Sigmoid colon (tissue), 7 donors: Measurements from ENCODE around the gene ACSL6. TPM values are rescaled to one million over a fixed set of nuclear protein-coding genes. Genes with fewer than 3 reads are reported as not detected.

Experiments used
- DNase-seq: peaks from one replicate; pipeline ENCODE4 v3.0.0-alpha.2; 2019
- H3K27ac ChIP-seq, 4 donors: fragments of 200-600 bp; sonication (generic); one replicate each; pipeline ENCODE4 v1.5.1; 2016 to 2019; ENCODE audit warnings: mild to moderate bottlenecking in 1 of 4
- H3K27me3 ChIP-seq, 3 donors: fragments of 200-600 bp; sonication (generic); one replicate each; pipeline ENCODE4 v1.5.1; 2019; ENCODE audit warnings: mild to moderate bottlenecking in 1 of 3
- H3K36me3 ChIP-seq, 4 donors: fragments of 200-600 bp; sonication (generic); one replicate each; pipeline ENCODE4 v1.5.1; 2016 to 2019
- H3K4me1 ChIP-seq, 4 donors: fragments of 200-600 bp; sonication (generic); one replicate each; pipeline ENCODE4 v1.5.1; 2017 to 2019
- H3K4me3 ChIP-seq, 4 donors: fragments of 200-600 bp; sonication (generic); one replicate each; pipeline ENCODE4 v1.5.1; 2017 to 2019; ENCODE audit warnings: mild to moderate bottlenecking in 2 of 4, moderate library complexity in 1 of 4
- H3K9me3 ChIP-seq, 4 donors: fragments of 200-600 bp in 3 of 4; sonication (generic) in 3 of 4; one replicate each; pipeline versions ENCODE4 v1.5.1 to v1.6.1; 2013 to 2019
- EP300 ChIP-seq, 4 donors: sonication (generic); formaldehyde crosslinking; IDR thresholded peaks; one replicate each; pipeline ENCODE4 v1.6.1; 2017; ENCODE audit warnings: antibody characterized with exemption in 4 of 4
- POLR2A ChIP-seq, 2 donors: fragments of 450-650 bp; IDR thresholded peaks; one replicate each; pipeline ENCODE4 v1.6.1; 2016; ENCODE audit warnings: antibody characterized with exemption in 2 of 2, mild to moderate bottlenecking in 2 of 2, moderate library complexity in 2 of 2
- POLR2AphosphoS5 ChIP-seq, 4 donors: sonication (generic); formaldehyde crosslinking; IDR thresholded peaks; one replicate each; pipeline ENCODE4 v1.6.1; 2017; ENCODE audit warnings: antibody characterized with exemption in 4 of 4
- WGBS, 2 donors: extraction: QIAGEN DNeasy Blood & Tissue Kit; methylation state at CpG; one replicate each; pipeline ENCODE4 v1.1.7; 2013; 5-methylcytosine and 5-hydroxymethylcytosine counted together
- intact Hi-C: fragments of 100-400 bp; cut with DNase I; formaldehyde crosslinking; loops from one replicate; pipeline ENCODE4 v1.15.1; 2023
- polyA plus RNA-seq, 3 donors: library from polyadenylated mRNA; stranded (reverse); fragments of 200-250 nt; gene quantifications; one replicate each; pipeline ENCODE4 v1.2.3, GENCODE V29; 2013
- total RNA-seq, 4 donors: library from RNA; depleted of rRNA; stranded (reverse); fragments of >200 nt; gene quantifications; one replicate each; pipeline ENCODE4 v1.1.0, GENCODE V29; 2016
- TF ChIP-seq, protein P1 (sequence below), 4 experiments: fragments of 450-650 bp in 3 of 4; fragments of 200-600 bp in 1 of 4; IDR thresholded peaks; one replicate each; pipeline ENCODE4 v1.5.1; 2016 to 2019; ENCODE audit warnings: antibody characterized with exemption in 4 of 4, mild to moderate bottlenecking in 3 of 4, moderate library complexity in 2 of 4
- donor health status: healthy with polysubstance abuse.
- donor health status: Bipolar disorder and iron deficiency.
- donor health status: healthy.

The ACSL6 gene
- total and polyA plus RNA-seq, 7 donors: 0.16 to 5.5 (median 1.8) TPM; not detected in 2

DNA sequence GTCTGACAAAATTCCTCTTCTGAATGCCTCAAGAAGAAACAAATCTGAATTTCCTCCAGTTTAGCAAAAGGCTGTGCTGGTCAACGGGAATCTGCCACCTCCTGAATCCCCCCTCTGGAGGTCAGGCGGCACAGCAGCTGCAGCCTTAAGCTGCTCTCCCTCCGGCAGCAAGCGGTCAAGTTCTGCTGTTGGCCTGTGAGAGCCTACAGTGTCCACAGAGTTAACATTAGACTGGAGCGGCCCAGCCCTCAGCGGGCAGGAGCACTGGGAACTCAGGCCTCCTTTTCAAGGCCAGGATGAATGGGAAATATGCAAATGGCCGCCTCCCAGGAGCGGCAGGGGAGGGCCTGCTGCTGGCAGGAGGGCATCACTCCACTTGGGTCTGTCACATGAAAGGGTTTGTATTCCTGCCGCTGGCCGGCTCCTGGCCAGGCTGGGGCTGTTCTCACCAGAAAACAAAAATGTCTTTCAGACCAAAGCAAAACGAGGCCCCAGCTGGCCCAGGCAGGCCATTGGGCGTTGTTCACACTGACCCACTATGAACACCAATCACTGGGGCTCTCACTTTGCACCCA is 8.2 kb downstream of the ACSL6 start:
- Histone ChIP-seq H3K4me3 (no peak overlapping the region), H3K27ac (peak overlapping the region in 2 of 4 donors; percentile 0 to 25), H3K4me1 (peaks cover 0 to 13% (median 0%) of the 10 kb centered on the region in 4 donors), H3K36me3 (no peaks in the 10 kb centered on the region), H3K27me3 (no peaks in the 10 kb centered on the region), H3K9me3 (no peaks in the 10 kb centered on the region)
- no peak for DNase-seq
- peak in 1 of 4 donors; percentile 33 for TF ChIP-seq POLR2AphosphoS5 (IDR thresholded peaks at IDR 0.05)
- no peak for TF ChIP-seq POLR2A (IDR thresholded peaks at IDR 0.05)
- 80 to 84% methylated on average over 12 of the region's 12 CpGs for WGBS, 2 donors
- intact Hi-C loops: no loop called here

DNA sequence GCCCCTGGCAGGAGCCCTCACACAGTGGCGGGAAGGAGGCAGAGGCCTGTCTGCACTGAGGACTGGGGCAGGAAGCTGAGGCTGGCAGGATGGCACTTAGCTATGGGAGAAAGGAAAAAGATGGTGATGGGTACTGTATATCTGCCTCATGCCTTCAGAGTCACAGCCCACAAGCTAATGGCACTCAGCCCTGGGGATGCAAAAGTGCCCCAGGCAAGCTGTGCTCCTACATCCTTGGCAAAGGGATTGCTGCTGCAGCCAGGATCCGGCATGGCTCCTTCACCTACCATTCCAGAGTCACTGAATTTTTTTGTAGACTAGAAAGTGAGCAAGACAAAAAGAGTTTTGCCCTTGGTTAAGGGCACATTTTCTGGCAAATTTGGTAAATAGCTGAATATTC is 8.7 kb downstream of the ACSL6 start:
- Histone ChIP-seq H3K4me3 (no peak overlapping the region), H3K9me3 (no peaks in the 10 kb centered on the region), H3K27me3 (no peaks in the 10 kb centered on the region), H3K4me1 (peaks cover 0 to 13% (median 0%) of the 10 kb centered on the region in 4 donors), H3K27ac (peak overlapping the region in 1 of 4 donors; percentile 25), H3K36me3 (no peaks in the 10 kb centered on the region)
- intact Hi-C loops: no loop called here
- WGBS, 2 donors: 75 to 90% methylated on average over 2 of the region's 2 CpGs
- DNase-seq: no peak
- TF ChIP-seq POLR2AphosphoS5 (IDR thresholded peaks at IDR 0.05) (no peak), POLR2A (IDR thresholded peaks at IDR 0.05) (no peak), EP300 (IDR thresholded peaks at IDR 0.05) (no peak)
- TF ChIP-seq, protein P1, sequence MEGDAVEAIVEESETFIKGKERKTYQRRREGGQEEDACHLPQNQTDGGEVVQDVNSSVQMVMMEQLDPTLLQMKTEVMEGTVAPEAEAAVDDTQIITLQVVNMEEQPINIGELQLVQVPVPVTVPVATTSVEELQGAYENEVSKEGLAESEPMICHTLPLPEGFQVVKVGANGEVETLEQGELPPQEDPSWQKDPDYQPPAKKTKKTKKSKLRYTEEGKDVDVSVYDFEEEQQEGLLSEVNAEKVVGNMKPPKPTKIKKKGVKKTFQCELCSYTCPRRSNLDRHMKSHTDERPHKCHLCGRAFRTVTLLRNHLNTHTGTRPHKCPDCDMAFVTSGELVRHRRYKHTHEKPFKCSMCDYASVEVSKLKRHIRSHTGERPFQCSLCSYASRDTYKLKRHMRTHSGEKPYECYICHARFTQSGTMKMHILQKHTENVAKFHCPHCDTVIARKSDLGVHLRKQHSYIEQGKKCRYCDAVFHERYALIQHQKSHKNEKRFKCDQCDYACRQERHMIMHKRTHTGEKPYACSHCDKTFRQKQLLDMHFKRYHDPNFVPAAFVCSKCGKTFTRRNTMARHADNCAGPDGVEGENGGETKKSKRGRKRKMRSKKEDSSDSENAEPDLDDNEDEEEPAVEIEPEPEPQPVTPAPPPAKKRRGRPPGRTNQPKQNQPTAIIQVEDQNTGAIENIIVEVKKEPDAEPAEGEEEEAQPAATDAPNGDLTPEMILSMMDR (IDR thresholded peaks at IDR 0.05): no peak

DNA sequence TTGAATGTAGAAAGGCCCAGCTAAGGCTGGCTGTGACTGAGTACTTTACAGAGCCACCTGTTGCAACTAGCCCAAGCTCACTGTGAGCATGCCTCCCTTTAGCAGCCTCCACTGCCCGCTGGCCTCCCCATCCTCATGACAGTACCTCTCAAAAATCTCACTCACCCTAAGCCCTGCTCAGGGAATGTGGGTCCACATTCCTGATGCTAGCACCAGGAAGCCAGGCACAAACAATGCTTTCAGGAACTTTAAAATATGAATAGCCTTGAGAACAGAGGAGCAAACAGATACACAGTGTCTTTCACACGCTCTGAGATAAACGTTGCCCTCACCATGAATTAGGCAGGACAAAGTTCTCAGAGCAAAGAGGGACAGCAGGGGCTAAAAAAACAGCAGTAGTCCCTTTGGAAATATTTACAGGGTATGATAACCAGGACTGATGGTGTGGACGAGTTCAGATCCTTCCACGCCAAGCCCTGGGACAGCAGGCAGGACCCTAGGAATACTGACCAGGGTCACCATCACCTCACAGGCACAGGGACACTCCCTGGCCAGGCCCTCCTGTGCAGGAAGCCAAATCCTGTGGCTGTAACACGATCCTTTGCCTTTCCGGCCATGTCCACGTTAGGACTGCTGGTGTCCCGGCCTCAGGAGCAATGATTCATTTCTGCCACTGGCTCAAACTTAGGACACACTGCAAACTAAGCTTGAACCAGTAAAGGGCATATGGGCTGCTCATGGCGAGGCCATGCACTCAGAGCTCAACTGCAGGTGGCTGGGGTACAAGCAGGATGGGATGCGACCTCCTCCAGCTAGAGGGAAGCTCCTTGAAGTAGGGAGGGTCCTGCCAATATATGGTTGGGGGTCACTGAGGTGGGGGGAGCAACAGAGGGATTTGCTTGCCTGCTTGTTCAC is 9.6 kb downstream of the ACSL6 start:
- Histone ChIP-seq H3K36me3 (no peaks in the 10 kb centered on the region), H3K27me3 (no peaks in the 10 kb centered on the region), H3K4me1 (peaks cover 0 to 13% (median 0%) of the 10 kb centered on the region in 4 donors), H3K4me3 (no peak overlapping the region), H3K27ac (peak overlapping the region in 1 of 4 donors; percentile 25), H3K9me3 (no peaks in the 10 kb centered on the region)
- WGBS, 2 donors: 76 to 81% methylated on average over 11 of the region's 11 CpGs
- intact Hi-C loops: no loop called here
- no peak for DNase-seq
- TF ChIP-seq POLR2A (IDR thresholded peaks at IDR 0.05): no peak
- no peak for TF ChIP-seq EP300 (IDR thresholded peaks at IDR 0.05)
- no peak for TF ChIP-seq POLR2AphosphoS5 (IDR thresholded peaks at IDR 0.05)
- TF ChIP-seq, protein P1 (IDR thresholded peaks at IDR 0.05): no peak

DNA sequence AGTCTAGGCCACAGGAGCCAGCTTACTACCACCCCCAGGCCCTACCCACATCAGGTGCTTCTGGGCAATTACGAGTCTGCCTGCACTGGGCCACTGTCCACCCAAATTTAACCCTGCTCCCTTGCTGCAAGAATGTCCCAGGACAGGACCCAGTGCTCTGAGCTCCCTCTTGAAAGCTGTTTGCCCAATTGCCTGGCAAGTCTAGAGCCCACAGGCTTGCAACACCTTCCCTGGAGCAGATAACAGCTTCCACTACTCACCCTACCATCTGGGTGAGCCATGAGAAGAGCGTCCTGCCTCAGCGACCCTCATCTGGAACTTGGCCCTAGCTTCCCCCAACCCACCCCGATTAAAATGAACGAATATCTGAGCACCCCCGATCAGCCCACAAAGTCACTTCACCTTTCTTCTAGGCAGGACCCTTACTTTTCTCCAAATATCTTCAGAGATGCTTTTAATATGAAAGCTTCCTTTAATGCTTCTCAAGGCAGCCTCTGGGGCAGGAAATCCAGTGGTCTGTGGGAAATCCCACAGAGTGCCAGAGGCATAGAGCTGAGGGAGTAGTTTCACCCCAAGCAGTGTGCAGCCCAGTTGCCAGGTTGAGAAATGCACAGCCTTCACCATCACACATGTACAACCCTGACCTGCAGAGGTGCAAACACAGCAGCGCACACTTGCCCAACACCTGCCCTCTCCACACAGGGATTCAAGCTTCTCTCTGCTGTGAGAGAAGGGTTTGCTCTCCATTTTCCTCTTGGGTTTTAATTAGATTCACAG is 10.6 kb downstream of the ACSL6 start:
- no peak overlapping the region for H3K4me3 ChIP-seq
- intact Hi-C loops: no loop called here
- WGBS, 2 donors: 53 to 86% methylated on average over 7 of the region's 7 CpGs
- TF ChIP-seq POLR2AphosphoS5 (IDR thresholded peaks at IDR 0.05): no peak
- TF ChIP-seq EP300 (IDR thresholded peaks at IDR 0.05): no peak
- TF ChIP-seq POLR2A (IDR thresholded peaks at IDR 0.05): no peak
- TF ChIP-seq, protein P1 (IDR thresholded peaks at IDR 0.05): no peak
- H3K36me3 ChIP-seq: no peaks in the 10 kb centered on the region
- H3K27me3 ChIP-seq: no peaks in the 10 kb centered on the region
- peaks cover 0 to 13% (median 0%) of the 10 kb centered on the region in 4 donors for H3K4me1 ChIP-seq
- no peaks in the 10 kb centered on the region for H3K9me3 ChIP-seq
- H3K27ac ChIP-seq: no peak overlapping the region
- DNase-seq: no peak

DNA sequence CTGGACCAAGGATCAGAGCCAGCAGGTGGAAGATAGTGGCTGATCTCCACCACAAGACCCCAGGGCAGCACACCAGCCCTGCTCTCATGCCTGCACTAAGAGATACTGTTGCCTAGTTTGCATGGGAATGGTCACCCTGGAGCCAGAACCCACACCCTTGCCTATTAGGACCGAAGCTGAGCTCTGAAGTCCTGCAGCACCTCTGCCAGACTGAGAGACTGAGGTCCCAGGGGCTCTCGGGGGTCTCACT is 11.3 kb downstream of the ACSL6 start:
- H3K4me1 ChIP-seq: peaks cover 0 to 13% (median 0%) of the 10 kb centered on the region in 4 donors
- H3K9me3 ChIP-seq: no peaks in the 10 kb centered on the region
- DNase-seq: no peak
- no peaks in the 10 kb centered on the region for H3K36me3 ChIP-seq
- no peak for TF ChIP-seq POLR2A (IDR thresholded peaks at IDR 0.05)
- no peak for TF ChIP-seq EP300 (IDR thresholded peaks at IDR 0.05)
- TF ChIP-seq, protein P1 (IDR thresholded peaks at IDR 0.05): no peak
- TF ChIP-seq POLR2AphosphoS5 (IDR thresholded peaks at IDR 0.05): no peak
- 45 to 89% methylated on average over 2 of the region's 2 CpGs for WGBS, 2 donors
- H3K27me3 ChIP-seq: no peaks in the 10 kb centered on the region
- no peak overlapping the region for H3K4me3 ChIP-seq
- no peak overlapping the region for H3K27ac ChIP-seq
- intact Hi-C loops: no loop called here
